Skeletal muscle tissue (tissue), 4 donors: Measurements from ENCODE around the gene NR2F6. TPM values are rescaled to one million over a fixed set of nuclear protein-coding genes. Genes with fewer than 3 reads are reported as not detected.
A peak's percentile ranks its signal among the peaks of the same experiment; 100 is the strongest.

ENCODE experiments used
- H3K27ac ChIP-seq: one replicate; pipeline ENCODE4 v1.7.0; 2013; ENCODE audit warnings: mild to moderate bottlenecking, low read depth, low read length, inconsistent platforms
- H3K27me3 ChIP-seq, 3 donors: one replicate each; pipeline ENCODE4 v1.7.0; 2013; ENCODE audit warnings: low read length in 3 of 3; ENCODE audit not compliant: control insufficient read depth in 3 of 3, insufficient read depth in 3 of 3
- H3K36me3 ChIP-seq, 3 donors: one replicate each; pipeline ENCODE4 v1.7.0; 2013; ENCODE audit warnings: low read length in 3 of 3; ENCODE audit not compliant: control insufficient read depth in 3 of 3, insufficient read depth in 3 of 3
- H3K4me1 ChIP-seq, 3 donors: one replicate each; pipeline ENCODE4 v1.7.0; 2013; ENCODE audit warnings: low read length in 3 of 3, mild to moderate bottlenecking in 3 of 3; ENCODE audit not compliant: control insufficient read depth in 3 of 3, insufficient read depth in 3 of 3
- H3K4me3 ChIP-seq, 3 donors: one replicate each; pipeline ENCODE4 v1.7.0; 2013; ENCODE audit warnings: low read length in 3 of 3
- H3K9ac ChIP-seq, 3 donors: one replicate each; pipeline ENCODE4 v1.7.0; 2013; ENCODE audit warnings: low read length in 3 of 3, mild to moderate bottlenecking in 3 of 3, moderate library complexity in 2 of 3, low read depth in 1 of 3
- H3K9me3 ChIP-seq, 3 donors: one replicate each; pipeline ENCODE4 v1.7.0; 2013; ENCODE audit warnings: low read length in 3 of 3; ENCODE audit not compliant: control insufficient read depth in 3 of 3
- total RNA-seq: library from RNA; depleted of rRNA; stranded (reverse); fragments of >200 nt; gene quantifications from one replicate; pipeline ENCODE4 v1.2.3, GENCODE V29; 2014
- donor health status: Osteomylitis.

The NR2F6 gene
- total RNA-seq, 1 donor from 2014 or later, result 21.9 TPM

- Histone ChIP-seq H3K4me1 (peaks cover 0 to 16% (median 16%) of the 10 kb centered on the region in 3 donors), H3K27ac (no peak overlapping the region), H3K9ac (no peak overlapping the region), H3K27me3 (peaks cover 0 to 8% (median 0%) of the 10 kb centered on the region in 3 donors), H3K9me3 (no peaks in the 10 kb centered on the region), H3K36me3 (peaks cover 0 to 3% (median 0%) of the 10 kb centered on the region in 3 donors), H3K4me3 (no peak overlapping the region)
Observed at GRCh38 chr19:17249887-17250548, 4.3 kb upstream of the NR2F6 start.

GRCh38 chr19:17248011-17248776 is 2.5 kb upstream of the NR2F6 start:
- H3K9ac ChIP-seq, result no peak overlapping the region

GRCh38 chr19:17246681-17247425 is 1.1 kb upstream of the NR2F6 start:
- H3K27me3 ChIP-seq, result peaks cover 0 to 5% (median 0%) of the 10 kb centered on the region in 3 donors
- peaks cover 0 to 3% (median 0%) of the 10 kb centered on the region in 3 donors for H3K36me3 ChIP-seq
- peak overlapping the region; percentile 72 for H3K27ac ChIP-seq
- peak overlapping the region; percentile 66 to 75 (median 69) for H3K4me3 ChIP-seq
- H3K9me3 ChIP-seq, result no peaks in the 10 kb centered on the region
- H3K4me1 ChIP-seq, result peaks cover 14 to 43% (median 36%) of the 10 kb centered on the region in 3 donors
- peak overlapping the region in 2 of 3 donors; percentile 70 to 83 for H3K9ac ChIP-seq

More at GRCh38 chr19:17248011-17248776, 2.5 kb upstream of the NR2F6 start:
- Histone ChIP-seq H3K27me3 (peaks cover 0 to 6% (median 0%) of the 10 kb centered on the region in 3 donors), H3K36me3 (peaks cover 0 to 3% (median 0%) of the 10 kb centered on the region in 3 donors), H3K27ac (no peak overlapping the region), H3K9me3 (no peaks in the 10 kb centered on the region), H3K4me3 (no peak overlapping the region), H3K4me1 (peaks cover 7 to 32% (median 26%) of the 10 kb centered on the region in 3 donors)

- Histone ChIP-seq H3K4me3 (peak overlapping the region; percentile 84 to 96 (median 91)), H3K4me1 (peaks cover 21 to 51% (median 42%) of the 10 kb centered on the region in 3 donors), H3K27ac (peak overlapping the region; percentile 81), H3K27me3 (no peaks in the 10 kb centered on the region), H3K9ac (peak overlapping the region; percentile 85 to 87 (median 86)), H3K36me3 (peaks cover 0 to 5% (median 3%) of the 10 kb centered on the region in 3 donors), H3K9me3 (no peaks in the 10 kb centered on the region)
Observed at GRCh38 chr19:17244618-17245534, 843 bp downstream of the NR2F6 start.

- Histone ChIP-seq H3K36me3 (peaks cover 0 to 5% (median 3%) of the 10 kb centered on the region in 3 donors), H3K4me1 (peaks cover 21 to 51% (median 42%) of the 10 kb centered on the region in 3 donors), H3K4me3 (peak overlapping the region; percentile 84 to 96 (median 91)), H3K27me3 (no peaks in the 10 kb centered on the region), H3K9ac (peak overlapping the region; percentile 85 to 87 (median 86)), H3K27ac (peak overlapping the region; percentile 81), H3K9me3 (no peaks in the 10 kb centered on the region)
Observed at GRCh38 chr19:17243830-17244617, 1.7 kb downstream of the NR2F6 start.

- H3K9me3 ChIP-seq, result no peaks in the 10 kb centered on the region
- peaks cover 2 to 7% (median 6%) of the 10 kb centered on the region in 3 donors for H3K36me3 ChIP-seq
- no peaks in the 10 kb centered on the region for H3K27me3 ChIP-seq
- peak overlapping the region; percentile 81 for H3K27ac ChIP-seq
- H3K9ac ChIP-seq, result peak overlapping the region; percentile 85 to 87 (median 86)
- H3K4me1 ChIP-seq, result peaks cover 21 to 50% (median 41%) of the 10 kb centered on the region in 3 donors
- peak overlapping the region; percentile 84 to 96 (median 91) for H3K4me3 ChIP-seq
Observed at GRCh38 chr19:17243211-17243829, 2.4 kb downstream of the NR2F6 start.

GRCh38 chr19:17242431-17243208 is 3.1 kb downstream of the NR2F6 start:
- H3K27me3 ChIP-seq, result no peaks in the 10 kb centered on the region
- H3K4me3 ChIP-seq, result peak overlapping the region in 1 of 3 donors; percentile 13
- H3K4me1 ChIP-seq, result peaks cover 21 to 47% (median 37%) of the 10 kb centered on the region in 3 donors
- H3K9ac ChIP-seq, result peak overlapping the region in 1 of 3 donors; percentile 87
- H3K9me3 ChIP-seq, result no peaks in the 10 kb centered on the region
- peaks cover 6 to 12% (median 6%) of the 10 kb centered on the region in 3 donors for H3K36me3 ChIP-seq
- H3K27ac ChIP-seq, result peak overlapping the region; percentile 81
